Measurements from ENCODE around the gene FSTL4. TPM values are rescaled to one million over a fixed set of nuclear protein-coding genes. Genes with fewer than 3 reads are reported as not detected.

The FSTL4 gene
- total and polyA plus RNA-seq, 4 donors: 0.08 to 1.4 (median 0.31) TPM

- no peak overlapping the region for H3K27ac ChIP-seq (ENCODE audit: low read depth in 1 of 2, low read length in 1 of 2)
- TF ChIP-seq CTCF (IDR thresholded peaks at IDR 0.05; ENCODE audit: control extremely low read depth, extremely low read depth): no peak
- no peaks in the 10 kb centered on the region for H3K9me3 ChIP-seq (ENCODE audit: control insufficient read depth in 4 of 4, insufficient read depth in 3 of 4, low read length in 3 of 4)
- no peaks in the 10 kb centered on the region for H3K4me1 ChIP-seq (ENCODE audit: control insufficient read depth in 5 of 5, insufficient read depth in 5 of 5, low read length in 5 of 5)
- DNase-seq (no peak), ATAC-seq (ENCODE audit: insufficient read depth, low FRiP score) (no peak)
- H3K27me3 ChIP-seq (ENCODE audit: control insufficient read depth in 3 of 3, insufficient read depth in 3 of 3, low read length in 2 of 3): peaks cover 0 to 2% (median 0%) of the 10 kb centered on the region in 3 donors
- 53 to 65% methylated on average over 3 of the region's 3 CpGs for WGBS, 2 donors
- no peak overlapping the region for H3K4me3 ChIP-seq
- H3K9ac ChIP-seq (ENCODE audit: insufficient read depth in 1 of 2, low read length in 2 of 2): no peak overlapping the region
- no peaks in the 10 kb centered on the region for H3K36me3 ChIP-seq (ENCODE audit: control insufficient read depth in 4 of 4, insufficient read depth in 4 of 4, low read length in 4 of 4)
Measured at GRCh38 chr5:133234273-133234672, 378.1 kb downstream of the FSTL4 start.

- no peak overlapping the region for H3K27ac ChIP-seq (ENCODE audit: low read depth in 1 of 2, low read length in 1 of 2)
- whole genome bisulfite sequencing, 2 donors: 93 to 95% methylated on average over 9 of the region's 9 CpGs
- no peaks in the 10 kb centered on the region for H3K4me1 ChIP-seq (ENCODE audit: control insufficient read depth in 5 of 5, insufficient read depth in 5 of 5, low read length in 5 of 5)
- no peak for TF ChIP-seq CTCF (IDR thresholded peaks at IDR 0.05; ENCODE audit: control extremely low read depth, extremely low read depth)
- H3K9ac ChIP-seq (ENCODE audit: insufficient read depth in 1 of 2, low read length in 2 of 2): no peak overlapping the region
- no peaks in the 10 kb centered on the region for H3K36me3 ChIP-seq (ENCODE audit: control insufficient read depth in 4 of 4, insufficient read depth in 4 of 4, low read length in 4 of 4)
- DNase-seq: no peak
- H3K9me3 ChIP-seq (ENCODE audit: control insufficient read depth in 4 of 4, insufficient read depth in 3 of 4, low read length in 3 of 4): no peaks in the 10 kb centered on the region
- H3K4me3 ChIP-seq: no peak overlapping the region
- ATAC-seq (ENCODE audit: insufficient read depth, low FRiP score): no peak
- H3K27me3 ChIP-seq (ENCODE audit: control insufficient read depth in 3 of 3, insufficient read depth in 3 of 3, low read length in 2 of 3): peaks cover 0 to 2% (median 0%) of the 10 kb centered on the region in 3 donors
Measured at GRCh38 chr5:133233616-133234015, 378.7 kb downstream of the FSTL4 start.

- ATAC-seq (ENCODE audit: insufficient read depth, low FRiP score) (no peak), DNase-seq (no peak)
- H3K27ac ChIP-seq (ENCODE audit: low read depth in 1 of 2, low read length in 1 of 2): no peak overlapping the region
- no peaks in the 10 kb centered on the region for H3K27me3 ChIP-seq (ENCODE audit: control insufficient read depth in 3 of 3, insufficient read depth in 3 of 3, low read length in 2 of 3)
- no peak for TF ChIP-seq CTCF (IDR thresholded peaks at IDR 0.05; ENCODE audit: control extremely low read depth, extremely low read depth)
- H3K9ac ChIP-seq (ENCODE audit: insufficient read depth in 1 of 2, low read length in 2 of 2): no peak overlapping the region
- H3K36me3 ChIP-seq (ENCODE audit: control insufficient read depth in 4 of 4, insufficient read depth in 4 of 4, low read length in 4 of 4): no peaks in the 10 kb centered on the region
- no peaks in the 10 kb centered on the region for H3K4me1 ChIP-seq (ENCODE audit: control insufficient read depth in 5 of 5, insufficient read depth in 5 of 5, low read length in 5 of 5)
- no peak overlapping the region for H3K4me3 ChIP-seq
- H3K9me3 ChIP-seq (ENCODE audit: control insufficient read depth in 4 of 4, insufficient read depth in 3 of 4, low read length in 3 of 4): no peaks in the 10 kb centered on the region
- WGBS, 2 donors: 96% methylated on average over 7 of the region's 7 CpGs
Measured at GRCh38 chr5:133232911-133233310, 379.4 kb downstream of the FSTL4 start.

- Histone ChIP-seq H3K4me3 (no peak overlapping the region), H3K27me3 (ENCODE audit: control insufficient read depth in 3 of 3, insufficient read depth in 3 of 3, low read length in 2 of 3) (no peaks in the 10 kb centered on the region), H3K27ac (ENCODE audit: low read depth in 1 of 2, low read length in 1 of 2) (no peak overlapping the region), H3K9ac (ENCODE audit: insufficient read depth in 1 of 2, low read length in 2 of 2) (no peak overlapping the region), H3K9me3 (ENCODE audit: control insufficient read depth in 4 of 4, insufficient read depth in 3 of 4, low read length in 3 of 4) (no peaks in the 10 kb centered on the region), H3K4me1 (ENCODE audit: control insufficient read depth in 5 of 5, insufficient read depth in 5 of 5, low read length in 5 of 5) (no peaks in the 10 kb centered on the region), H3K36me3 (ENCODE audit: control insufficient read depth in 4 of 4, insufficient read depth in 4 of 4, low read length in 4 of 4) (no peaks in the 10 kb centered on the region)
- TF ChIP-seq CTCF (IDR thresholded peaks at IDR 0.05; ENCODE audit: control extremely low read depth, extremely low read depth): no peak
- whole genome bisulfite sequencing, 2 donors: 87 to 91% methylated on average over 3 of the region's 3 CpGs
- ATAC-seq (ENCODE audit: insufficient read depth, low FRiP score): no peak
- no peak for DNase-seq
Measured at GRCh38 chr5:133232435-133232834, 379.9 kb downstream of the FSTL4 start.
